ENCODE data around the gene ARL17B. TPM values are rescaled to one million over a fixed set of nuclear protein-coding genes. Genes with fewer than 3 reads are reported as not detected.
"Not testable (repeated sequence)": the region's sequence is repeated elsewhere in the genome, so short reads cannot be mapped to it uniquely, and the experiment has no call there.

The ARL17B gene
- total and polyA plus RNA-seq, 2 experiments from 2014 or later: 18.8 to 39.3 TPM

GRCh38 chr17:46266656-46267544 lies 94.7 kb downstream of the ARL17B start:
- peak overlapping the region; percentile 100 for H2AFZ ChIP-seq
- H3K27ac ChIP-seq (ENCODE audit: low read depth): no peak overlapping the region
- H4K20me1 ChIP-seq (replicated peaks; ENCODE audit: insufficient read depth): peaks cover 23% of the 10 kb centered on the region
- ATAC-seq (peak; percentile 83), DNase-seq (ENCODE audit: low spot score) (peak; percentile 95)
- H3F3A ChIP-seq (replicated peaks; ENCODE audit: low read depth): peaks cover 28% of the 10 kb centered on the region
- H3K9me2 ChIP-seq (ENCODE audit: insufficient read depth): no peaks in the 10 kb centered on the region
- Mint-ChIP-seq H3K27me3 (ENCODE audit: insufficient read depth, low read depth, poor library complexity) (peaks cover 58% of the 10 kb centered on the region), H3K4me1 (peaks cover 12% of the 10 kb centered on the region), H3K4me3 (peak overlapping the region; percentile 75), H3K27ac (no peak overlapping the region), H3K36me3 (ENCODE audit: low read depth) (no peaks in the 10 kb centered on the region), H3K9me3 (no peaks in the 10 kb centered on the region)
- no peaks in the 10 kb centered on the region for H3K79me2 ChIP-seq (replicated peaks; ENCODE audit: insufficient read depth)
- H3K4me2 ChIP-seq: peak overlapping the region; percentile 100
- H3K27me3 ChIP-seq (ENCODE audit: insufficient read depth): peaks cover 84% of the 10 kb centered on the region
- TF ChIP-seq EZH2 (IDR thresholded peaks at IDR 0.05; ENCODE audit: low read depth, unreplicated experiment): peak; percentile 94
- TF ChIP-seq POLR2AphosphoS5 (IDR thresholded peaks at IDR 0.05; ENCODE audit: low read depth): peak; percentile 44; the same call in 1 of the 2 replicates
- TF ChIP-seq CREB1 (CRISPR knock-in tag; IDR thresholded peaks at IDR 0.05; ENCODE audit: low read depth): peak; percentile 5; the same call in 1 of the 2 replicates
- TF ChIP-seq ZNF331 (CRISPR knock-in tag; IDR thresholded peaks at IDR 0.05; ENCODE audit: low read depth): no peak
- no peaks in the 10 kb centered on the region for H3K36me3 ChIP-seq (ENCODE audit: insufficient read depth)
- H3K4me3 ChIP-seq: peak overlapping the region; percentile 95
- H3K4me1 ChIP-seq (ENCODE audit: insufficient read depth): peaks cover 21% of the 10 kb centered on the region

GRCh38 chr17:46266063-46266655 lies 95.4 kb downstream of the ARL17B start:
- H3K4me3 Mint-ChIP-seq: peak overlapping the region; percentile 69
- Histone ChIP-seq H3F3A (replicated peaks; ENCODE audit: low read depth) (peaks cover 29% of the 10 kb centered on the region), H3K4me3 (peak overlapping the region; percentile 95), H3K4me2 (peak overlapping the region; percentile 100), H3K27me3 (ENCODE audit: insufficient read depth) (peaks cover 91% of the 10 kb centered on the region), H3K4me1 (ENCODE audit: insufficient read depth) (peaks cover 21% of the 10 kb centered on the region), H4K20me1 (replicated peaks; ENCODE audit: insufficient read depth) (peaks cover 22% of the 10 kb centered on the region), H2AFZ (peak overlapping the region; percentile 99)
- H3K36me3 ChIP-seq (ENCODE audit: insufficient read depth); H3K27ac Mint-ChIP-seq; H3K9me2 ChIP-seq (ENCODE audit: insufficient read depth); H3K27ac ChIP-seq (ENCODE audit: low read depth); H3K79me2 ChIP-seq (replicated peaks; ENCODE audit: insufficient read depth); H3K9me3 Mint-ChIP-seq; H3K36me3 Mint-ChIP-seq (ENCODE audit: low read depth): not testable (repeated sequence)
- peaks cover 12% of the 10 kb centered on the region for H3K4me1 Mint-ChIP-seq
- H3K27me3 Mint-ChIP-seq (ENCODE audit: insufficient read depth, low read depth, poor library complexity): peaks cover 60% of the 10 kb centered on the region
- DNase-seq (ENCODE audit: low spot score) (peak; percentile 65), ATAC-seq (peak; percentile 27)
- TF ChIP-seq EZH2 (IDR thresholded peaks at IDR 0.05; ENCODE audit: low read depth, unreplicated experiment): peak; percentile 89

GRCh38 chr17:46264456-46265198 lies 96.9 kb downstream of the ARL17B start:
- Mint-ChIP-seq H3K27ac (no peak overlapping the region), H3K27me3 (ENCODE audit: insufficient read depth, low read depth, poor library complexity) (peaks cover 68% of the 10 kb centered on the region), H3K9me3 (peaks cover 4% of the 10 kb centered on the region; the same call in 1 of the 3 replicates), H3K4me1 (peaks cover 12% of the 10 kb centered on the region), H3K4me3 (no peak overlapping the region; the same call in 2 of the 3 replicates), H3K36me3 (ENCODE audit: low read depth) (peaks cover 7% of the 10 kb centered on the region)
- H3K36me3 ChIP-seq (ENCODE audit: insufficient read depth): 0 out of 2 replicates have a peak, but pooled peaks cover 4% of the 10 kb centered on the region
- TF ChIP-seq EZH2phosphoT487 (IDR thresholded peaks at IDR 0.05; ENCODE audit: unreplicated experiment) (no peak), CTCF (conservative IDR thresholded peaks at IDR 0.05; ENCODE audit: low read depth in 2 of 2) (no peak), ZNF114 (CRISPR knock-in tag; IDR thresholded peaks at IDR 0.05) (no peak), EZH2 (IDR thresholded peaks at IDR 0.05; ENCODE audit: low read depth, unreplicated experiment) (peak; percentile 35)
- ATAC-seq: no peak
- peaks cover 15% of the 10 kb centered on the region for H4K20me1 ChIP-seq (replicated peaks; ENCODE audit: insufficient read depth)
- H3K9me2 ChIP-seq (ENCODE audit: insufficient read depth): no peaks in the 10 kb centered on the region
- no peak overlapping the region for H2AFZ ChIP-seq
- no peak overlapping the region for H3K27ac ChIP-seq (ENCODE audit: low read depth)
- no peak overlapping the region for H3K4me3 ChIP-seq
- peaks cover 21% of the 10 kb centered on the region for H3K4me1 ChIP-seq (ENCODE audit: insufficient read depth)
- peaks cover 96% of the 10 kb centered on the region for H3K27me3 ChIP-seq (ENCODE audit: insufficient read depth)
- no peak overlapping the region for H3K4me2 ChIP-seq
- peaks cover 34% of the 10 kb centered on the region for H3F3A ChIP-seq (replicated peaks; ENCODE audit: low read depth)
- no peaks in the 10 kb centered on the region for H3K79me2 ChIP-seq (replicated peaks; ENCODE audit: insufficient read depth)
- DNase-seq (ENCODE audit: low spot score): peak; percentile 65

All from GM23338 (cell line).